ENCODE data around the gene SOX1.

SOX1 gene

GRCh38 chr13:112110479-112110878, 43.5 kb downstream of the SOX1 start:
- DNase-seq = no peak

GRCh38 chr13:112111239-112111857, 44.4 kb downstream of the SOX1 start:
- no peak for DNase-seq

- DNase-seq = no peak
Measured at GRCh38 chr13:112112534-112113276, 45.8 kb downstream of the SOX1 start.

GRCh38 chr13:112113348-112113747, 46.4 kb downstream of the SOX1 start:
- no peak for DNase-seq

GRCh38 chr13:112113851-112114250, 46.9 kb downstream of the SOX1 start:
- no peak for DNase-seq

- no peak for DNase-seq
Measured at GRCh38 chr13:112114391-112114790, 47.4 kb downstream of the SOX1 start.

GRCh38 chr13:112115403-112116091, 48.6 kb downstream of the SOX1 start:
- no peak for DNase-seq

GRCh38 chr13:112116187-112116950, 49.4 kb downstream of the SOX1 start:
- DNase-seq = no peak

- no peak for DNase-seq
Measured at GRCh38 chr13:112117258-112117954, 50.5 kb downstream of the SOX1 start.

- DNase-seq = no peak
Measured at GRCh38 chr13:112117955-112118302, 51.0 kb downstream of the SOX1 start.

- no peak for DNase-seq
Measured at GRCh38 chr13:112118451-112119064, 51.6 kb downstream of the SOX1 start.

- DNase-seq = no peak
Measured at GRCh38 chr13:112119192-112120030, 52.5 kb downstream of the SOX1 start.

GRCh38 chr13:112120031-112120373, 53.1 kb downstream of the SOX1 start:
- DNase-seq = no peak
